WTC11 (cell line): Measurements from ENCODE around the gene RWDD1. TPM values are rescaled to one million over a fixed set of nuclear protein-coding genes. Genes with fewer than 3 reads are reported as not detected.

ENCODE experiments used
- ATAC-seq: fragments of 200-7000 bp; cut with Tn5 transposase; 2 replicates; pipeline ENCODE4 v1.10.0; 2021; ENCODE audit warnings: mild to moderate bottlenecking, moderate library complexity
- CTCF ChIA-PET: fragments of 300-600 bp; sonication (Branson Sonifier 250); formaldehyde crosslinking; loops from one replicate; lab custom pipeline; 2021; ENCODE audit warnings: antibody characterized with exemption; lab: Charles Lee
- POLR2A ChIA-PET: fragments of 350-600 bp; sonication (Branson Sonifier 250); formaldehyde crosslinking; loops from one replicate; lab custom pipeline; 2021; ENCODE audit warnings: antibody characterized with exemption; lab: Charles Lee
- DNase-seq: peaks from one replicate; pipeline ENCODE4 v3.0.0; 2021; ENCODE audit warnings: low spot score
- H3K27ac Mint-ChIP-seq: 2 replicates; pipeline ENCODE4 v1.8.0; 2021; ENCODE audit warnings: mixed read lengths
- H3K27me3 Mint-ChIP-seq: 2 replicates; pipeline ENCODE4 v1.8.0; 2021; ENCODE audit warnings: low read depth, mild to moderate bottlenecking, moderate library complexity, mixed read lengths
- H3K36me3 Mint-ChIP-seq: 2 replicates; pipeline ENCODE4 v1.8.0; 2021; ENCODE audit warnings: mixed read lengths
- H3K4me1 Mint-ChIP-seq: 2 replicates; pipeline ENCODE4 v1.8.0; 2022; ENCODE audit warnings: mixed read lengths
- H3K4me3 Mint-ChIP-seq: 2 replicates; pipeline ENCODE4 v1.8.0; 2021; ENCODE audit warnings: mild to moderate bottlenecking, moderate library complexity, mixed read lengths
- H3K9me3 Mint-ChIP-seq: 2 replicates; pipeline ENCODE4 v1.8.0; 2021; ENCODE audit warnings: mixed read lengths
- CBFB ChIP-seq: sonication (generic); formaldehyde crosslinking; IDR thresholded peaks from 2 replicates; pipeline ENCODE4 v1.8.1; 2022; ENCODE audit warnings: mild to moderate bottlenecking, low read depth, missing genetic modification reagents
- CREM ChIP-seq: sonication (generic); formaldehyde crosslinking; IDR thresholded peaks from 2 replicates; pipeline ENCODE4 v1.8.1; 2022; ENCODE audit warnings: mild to moderate bottlenecking, missing genetic modification reagents, moderate library complexity
- ESRRA ChIP-seq: sonication (generic); formaldehyde crosslinking; IDR thresholded peaks from 2 replicates; pipeline ENCODE4 v1.8.1; 2022; ENCODE audit warnings: mild to moderate bottlenecking, missing genetic modification reagents, borderline replicate concordance
- GABPB1 ChIP-seq: sonication (generic); formaldehyde crosslinking; IDR thresholded peaks from 2 replicates; pipeline ENCODE4 v1.8.1; 2023; ENCODE audit warnings: mild to moderate bottlenecking, missing genetic modification reagents
- GRHL2 ChIP-seq: fragments of 250-450 bp; sonication (Bioruptor Pico); IDR thresholded peaks from 2 replicates; pipeline ENCODE4 v1.8.0; 2022; ENCODE audit warnings: mild to moderate bottlenecking, moderate library complexity; ENCODE audit not compliant: insufficient replicate concordance, severe bottlenecking
- NR3C1 ChIP-seq: sonication (generic); formaldehyde crosslinking; conservative IDR thresholded peaks from 2 replicates; pipeline ENCODE4 v1.8.1; 2023; ENCODE audit warnings: low read depth, mild to moderate bottlenecking, missing genetic modification reagents
- RELA ChIP-seq: sonication (generic); formaldehyde crosslinking; IDR thresholded peaks from 2 replicates; pipeline ENCODE4 v1.8.1; 2022; ENCODE audit warnings: missing genetic modification reagents, mild to moderate bottlenecking, borderline replicate concordance
- RORB ChIP-seq: fragments of 250-450 bp; sonication (Bioruptor Pico); IDR thresholded peaks from 2 replicates; pipeline ENCODE4 v1.9.0; 2021; ENCODE audit warnings: mild to moderate bottlenecking
- TP53 ChIP-seq: sonication (generic); formaldehyde crosslinking; IDR thresholded peaks from 2 replicates; pipeline ENCODE4 v1.8.1; 2023; ENCODE audit warnings: mild to moderate bottlenecking, missing genetic modification reagents
- ZNF396 ChIP-seq: fragments of 250-450 bp; sonication (Bioruptor Pico); IDR thresholded peaks from 2 replicates; pipeline ENCODE4 v1.8.0; 2021; ENCODE audit warnings: mild to moderate bottlenecking, moderate library complexity, borderline replicate concordance
- total RNA-seq: library from RNA; stranded (reverse); gene quantifications from 3 replicates; pipeline ENCODE4 v1.2.3, GENCODE V29; 2021
- TF ChIP-seq, protein P1 (sequence below): sonication (generic); formaldehyde crosslinking; IDR thresholded peaks from 2 replicates; pipeline ENCODE4 v1.8.1; 2023; ENCODE audit warnings: mild to moderate bottlenecking, moderate library complexity, missing genetic modification reagents
- TF ChIP-seq, protein P2 (sequence below): sonication (generic); formaldehyde crosslinking; IDR thresholded peaks from 2 replicates; pipeline ENCODE4 v1.8.1; 2023; ENCODE audit warnings: mild to moderate bottlenecking, missing genetic modification reagents, moderate library complexity
- TF ChIP-seq, protein P3 (sequence below): sonication (generic); formaldehyde crosslinking; IDR thresholded peaks from 2 replicates; pipeline ENCODE4 v1.8.1; 2022; ENCODE audit warnings: mild to moderate bottlenecking, missing genetic modification reagents, moderate library complexity, borderline replicate concordance
- TF ChIP-seq, protein P4 (sequence below): sonication (generic); formaldehyde crosslinking; IDR thresholded peaks from 2 replicates; pipeline ENCODE4 v1.8.0; 2023; ENCODE audit warnings: missing genetic modification reagents
- TF ChIP-seq, protein P5 (sequence below): fragments of 250-450 bp; sonication (Bioruptor Pico); IDR thresholded peaks from 2 replicates; pipeline ENCODE4 v1.9.0; 2021; ENCODE audit warnings: mild to moderate bottlenecking
- TF ChIP-seq, protein P6 (sequence below): sonication (generic); formaldehyde crosslinking; IDR thresholded peaks from 2 replicates; pipeline ENCODE4 v1.8.1; 2023; ENCODE audit warnings: mild to moderate bottlenecking, missing genetic modification reagents, borderline replicate concordance
- TF ChIP-seq, protein P7 (sequence below): sonication (generic); formaldehyde crosslinking; IDR thresholded peaks from 2 replicates; pipeline ENCODE4 v1.8.1; 2023; ENCODE audit warnings: mild to moderate bottlenecking, missing genetic modification reagents

The RWDD1 gene
- total RNA-seq, 1 experiment from 2014 or later: 33.8 TPM

DNA sequence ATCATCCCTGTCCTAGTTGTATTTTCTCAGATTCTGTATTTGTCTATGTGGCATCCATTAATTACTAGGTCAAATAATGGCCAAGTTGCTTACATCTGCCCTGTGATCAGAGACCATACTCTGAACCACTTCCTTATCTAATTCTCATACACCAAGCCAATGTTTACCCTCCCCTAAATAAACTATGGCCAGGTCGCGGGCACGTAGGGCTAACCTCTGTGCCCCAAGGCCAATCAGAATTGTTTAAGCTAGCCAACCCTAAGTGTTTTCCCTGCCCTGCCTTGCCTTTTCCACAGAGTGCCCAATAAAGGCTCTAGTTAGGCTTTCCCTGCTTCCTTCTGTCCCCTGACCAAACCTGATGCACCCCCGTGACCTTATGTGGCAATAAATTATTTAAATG, 20.5 kb upstream of the RWDD1 start:
- no peaks in the 10 kb centered on the region for H3K36me3 Mint-ChIP-seq
- no peak overlapping the region for H3K4me3 Mint-ChIP-seq
- H3K4me1 Mint-ChIP-seq: peaks cover 7% of the 10 kb centered on the region
- H3K27ac Mint-ChIP-seq: no peak overlapping the region
- H3K9me3 Mint-ChIP-seq: no peaks in the 10 kb centered on the region
- TF ChIP-seq, protein P1, sequence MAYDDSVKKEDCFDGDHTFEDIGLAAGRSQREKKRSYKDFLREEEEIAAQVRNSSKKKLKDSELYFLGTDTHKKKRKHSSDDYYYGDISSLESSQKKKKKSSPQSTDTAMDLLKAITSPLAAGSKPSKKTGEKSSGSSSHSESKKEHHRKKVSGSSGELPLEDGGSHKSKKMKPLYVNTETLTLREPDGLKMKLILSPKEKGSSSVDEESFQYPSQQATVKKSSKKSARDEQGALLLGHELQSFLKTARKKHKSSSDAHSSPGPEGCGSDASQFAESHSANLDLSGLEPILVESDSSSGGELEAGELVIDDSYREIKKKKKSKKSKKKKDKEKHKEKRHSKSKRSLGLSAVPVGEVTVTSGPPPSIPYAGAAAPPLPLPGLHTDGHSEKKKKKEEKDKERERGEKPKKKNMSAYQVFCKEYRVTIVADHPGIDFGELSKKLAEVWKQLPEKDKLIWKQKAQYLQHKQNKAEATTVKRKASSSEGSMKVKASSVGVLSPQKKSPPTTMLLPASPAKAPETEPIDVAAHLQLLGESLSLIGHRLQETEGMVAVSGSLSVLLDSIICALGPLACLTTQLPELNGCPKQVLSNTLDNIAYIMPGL: no peak
- TF ChIP-seq GABPB1 (CRISPR knock-in tag) (no peak), ESRRA (CRISPR knock-in tag) (no peak), CREM (CRISPR knock-in tag) (no peak), RELA (CRISPR knock-in tag) (no peak), RORB (CRISPR knock-in tag) (no peak), ZNF396 (CRISPR knock-in tag) (no peak), CBFB (CRISPR knock-in tag) (no peak), GRHL2 (CRISPR knock-in tag) (no peak), NR3C1 (CRISPR knock-in tag) (no peak), TP53 (CRISPR knock-in tag) (no peak)
- TF ChIP-seq, protein P2, sequence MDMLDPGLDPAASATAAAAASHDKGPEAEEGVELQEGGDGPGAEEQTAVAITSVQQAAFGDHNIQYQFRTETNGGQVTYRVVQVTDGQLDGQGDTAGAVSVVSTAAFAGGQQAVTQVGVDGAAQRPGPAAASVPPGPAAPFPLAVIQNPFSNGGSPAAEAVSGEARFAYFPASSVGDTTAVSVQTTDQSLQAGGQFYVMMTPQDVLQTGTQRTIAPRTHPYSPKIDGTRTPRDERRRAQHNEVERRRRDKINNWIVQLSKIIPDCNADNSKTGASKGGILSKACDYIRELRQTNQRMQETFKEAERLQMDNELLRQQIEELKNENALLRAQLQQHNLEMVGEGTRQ (CRISPR knock-in tag): no peak
- TF ChIP-seq, protein P3, sequence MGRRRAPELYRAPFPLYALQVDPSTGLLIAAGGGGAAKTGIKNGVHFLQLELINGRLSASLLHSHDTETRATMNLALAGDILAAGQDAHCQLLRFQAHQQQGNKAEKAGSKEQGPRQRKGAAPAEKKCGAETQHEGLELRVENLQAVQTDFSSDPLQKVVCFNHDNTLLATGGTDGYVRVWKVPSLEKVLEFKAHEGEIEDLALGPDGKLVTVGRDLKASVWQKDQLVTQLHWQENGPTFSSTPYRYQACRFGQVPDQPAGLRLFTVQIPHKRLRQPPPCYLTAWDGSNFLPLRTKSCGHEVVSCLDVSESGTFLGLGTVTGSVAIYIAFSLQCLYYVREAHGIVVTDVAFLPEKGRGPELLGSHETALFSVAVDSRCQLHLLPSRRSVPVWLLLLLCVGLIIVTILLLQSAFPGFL (CRISPR knock-in tag): no peak
- TF ChIP-seq, protein P4, sequence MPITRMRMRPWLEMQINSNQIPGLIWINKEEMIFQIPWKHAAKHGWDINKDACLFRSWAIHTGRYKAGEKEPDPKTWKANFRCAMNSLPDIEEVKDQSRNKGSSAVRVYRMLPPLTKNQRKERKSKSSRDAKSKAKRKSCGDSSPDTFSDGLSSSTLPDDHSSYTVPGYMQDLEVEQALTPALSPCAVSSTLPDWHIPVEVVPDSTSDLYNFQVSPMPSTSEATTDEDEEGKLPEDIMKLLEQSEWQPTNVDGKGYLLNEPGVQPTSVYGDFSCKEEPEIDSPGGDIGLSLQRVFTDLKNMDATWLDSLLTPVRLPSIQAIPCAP (CRISPR knock-in tag): no peak
- TF ChIP-seq, protein P5, sequence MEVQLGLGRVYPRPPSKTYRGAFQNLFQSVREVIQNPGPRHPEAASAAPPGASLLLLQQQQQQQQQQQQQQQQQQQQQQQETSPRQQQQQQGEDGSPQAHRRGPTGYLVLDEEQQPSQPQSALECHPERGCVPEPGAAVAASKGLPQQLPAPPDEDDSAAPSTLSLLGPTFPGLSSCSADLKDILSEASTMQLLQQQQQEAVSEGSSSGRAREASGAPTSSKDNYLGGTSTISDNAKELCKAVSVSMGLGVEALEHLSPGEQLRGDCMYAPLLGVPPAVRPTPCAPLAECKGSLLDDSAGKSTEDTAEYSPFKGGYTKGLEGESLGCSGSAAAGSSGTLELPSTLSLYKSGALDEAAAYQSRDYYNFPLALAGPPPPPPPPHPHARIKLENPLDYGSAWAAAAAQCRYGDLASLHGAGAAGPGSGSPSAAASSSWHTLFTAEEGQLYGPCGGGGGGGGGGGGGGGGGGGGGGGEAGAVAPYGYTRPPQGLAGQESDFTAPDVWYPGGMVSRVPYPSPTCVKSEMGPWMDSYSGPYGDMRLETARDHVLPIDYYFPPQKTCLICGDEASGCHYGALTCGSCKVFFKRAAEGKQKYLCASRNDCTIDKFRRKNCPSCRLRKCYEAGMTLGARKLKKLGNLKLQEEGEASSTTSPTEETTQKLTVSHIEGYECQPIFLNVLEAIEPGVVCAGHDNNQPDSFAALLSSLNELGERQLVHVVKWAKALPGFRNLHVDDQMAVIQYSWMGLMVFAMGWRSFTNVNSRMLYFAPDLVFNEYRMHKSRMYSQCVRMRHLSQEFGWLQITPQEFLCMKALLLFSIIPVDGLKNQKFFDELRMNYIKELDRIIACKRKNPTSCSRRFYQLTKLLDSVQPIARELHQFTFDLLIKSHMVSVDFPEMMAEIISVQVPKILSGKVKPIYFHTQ (CRISPR knock-in tag): no peak
- TF ChIP-seq, protein P6, sequence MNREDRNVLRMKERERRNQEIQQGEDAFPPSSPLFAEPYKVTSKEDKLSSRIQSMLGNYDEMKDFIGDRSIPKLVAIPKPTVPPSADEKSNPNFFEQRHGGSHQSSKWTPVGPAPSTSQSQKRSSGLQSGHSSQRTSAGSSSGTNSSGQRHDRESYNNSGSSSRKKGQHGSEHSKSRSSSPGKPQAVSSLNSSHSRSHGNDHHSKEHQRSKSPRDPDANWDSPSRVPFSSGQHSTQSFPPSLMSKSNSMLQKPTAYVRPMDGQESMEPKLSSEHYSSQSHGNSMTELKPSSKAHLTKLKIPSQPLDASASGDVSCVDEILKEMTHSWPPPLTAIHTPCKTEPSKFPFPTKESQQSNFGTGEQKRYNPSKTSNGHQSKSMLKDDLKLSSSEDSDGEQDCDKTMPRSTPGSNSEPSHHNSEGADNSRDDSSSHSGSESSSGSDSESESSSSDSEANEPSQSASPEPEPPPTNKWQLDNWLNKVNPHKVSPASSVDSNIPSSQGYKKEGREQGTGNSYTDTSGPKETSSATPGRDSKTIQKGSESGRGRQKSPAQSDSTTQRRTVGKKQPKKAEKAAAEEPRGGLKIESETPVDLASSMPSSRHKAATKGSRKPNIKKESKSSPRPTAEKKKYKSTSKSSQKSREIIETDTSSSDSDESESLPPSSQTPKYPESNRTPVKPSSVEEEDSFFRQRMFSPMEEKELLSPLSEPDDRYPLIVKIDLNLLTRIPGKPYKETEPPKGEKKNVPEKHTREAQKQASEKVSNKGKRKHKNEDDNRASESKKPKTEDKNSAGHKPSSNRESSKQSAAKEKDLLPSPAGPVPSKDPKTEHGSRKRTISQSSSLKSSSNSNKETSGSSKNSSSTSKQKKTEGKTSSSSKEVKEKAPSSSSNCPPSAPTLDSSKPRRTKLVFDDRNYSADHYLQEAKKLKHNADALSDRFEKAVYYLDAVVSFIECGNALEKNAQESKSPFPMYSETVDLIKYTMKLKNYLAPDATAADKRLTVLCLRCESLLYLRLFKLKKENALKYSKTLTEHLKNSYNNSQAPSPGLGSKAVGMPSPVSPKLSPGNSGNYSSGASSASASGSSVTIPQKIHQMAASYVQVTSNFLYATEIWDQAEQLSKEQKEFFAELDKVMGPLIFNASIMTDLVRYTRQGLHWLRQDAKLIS (CRISPR knock-in tag): no peak
- TF ChIP-seq, protein P7, sequence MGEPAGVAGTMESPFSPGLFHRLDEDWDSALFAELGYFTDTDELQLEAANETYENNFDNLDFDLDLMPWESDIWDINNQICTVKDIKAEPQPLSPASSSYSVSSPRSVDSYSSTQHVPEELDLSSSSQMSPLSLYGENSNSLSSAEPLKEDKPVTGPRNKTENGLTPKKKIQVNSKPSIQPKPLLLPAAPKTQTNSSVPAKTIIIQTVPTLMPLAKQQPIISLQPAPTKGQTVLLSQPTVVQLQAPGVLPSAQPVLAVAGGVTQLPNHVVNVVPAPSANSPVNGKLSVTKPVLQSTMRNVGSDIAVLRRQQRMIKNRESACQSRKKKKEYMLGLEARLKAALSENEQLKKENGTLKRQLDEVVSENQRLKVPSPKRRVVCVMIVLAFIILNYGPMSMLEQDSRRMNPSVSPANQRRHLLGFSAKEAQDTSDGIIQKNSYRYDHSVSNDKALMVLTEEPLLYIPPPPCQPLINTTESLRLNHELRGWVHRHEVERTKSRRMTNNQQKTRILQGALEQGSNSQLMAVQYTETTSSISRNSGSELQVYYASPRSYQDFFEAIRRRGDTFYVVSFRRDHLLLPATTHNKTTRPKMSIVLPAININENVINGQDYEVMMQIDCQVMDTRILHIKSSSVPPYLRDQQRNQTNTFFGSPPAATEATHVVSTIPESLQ: no peak
- H3K27me3 Mint-ChIP-seq: no peaks in the 10 kb centered on the region; the same call in 1 of the 2 replicates
- ChIA-PET CTCF (interaction anchor here (0.8 to 1.0 kb wide), 2 partner anchors 11 to 12 kb away, joined by 3 to 5 read pairs; no protein-coding TSS in a partner anchor), POLR2A (no interaction called here)
- ATAC-seq: peak; percentile 60
- no peak for DNase-seq
